Neuronal stem cell (in vitro differentiated cells): ENCODE data around the gene TMEM132C.

Experiments used
- DNase-seq: peaks from one replicate; pipeline ENCODE4 v3.0.0-alpha.2; 2013; ENCODE audit warnings: low spot score
- H2AFZ ChIP-seq: one replicate; pipeline ENCODE4 v1.6.1; 2013; ENCODE audit warnings: mild to moderate bottlenecking, low read length, inconsistent platforms
- H2AK5ac ChIP-seq: 2 replicates; pipeline ENCODE4 v1.6.1; 2013; ENCODE audit warnings: low read depth, mild to moderate bottlenecking, inconsistent platforms, low read length, moderate library complexity, mixed read lengths
- H2BK120ac ChIP-seq: 2 replicates; pipeline ENCODE4 v1.6.1; 2013; ENCODE audit warnings: low read depth, mild to moderate bottlenecking, inconsistent platforms, low read length, moderate library complexity, mixed read lengths
- H2BK12ac ChIP-seq: one replicate; pipeline ENCODE4 v1.6.1; 2013; ENCODE audit warnings: low read length, inconsistent platforms
- H2BK15ac ChIP-seq: 2 replicates; pipeline ENCODE4 v1.6.1; 2013; ENCODE audit warnings: mild to moderate bottlenecking, low read length, inconsistent platforms, mixed read lengths
- H2BK5ac ChIP-seq: one replicate; pipeline ENCODE4 v1.6.1; 2013; ENCODE audit warnings: inconsistent platforms, mild to moderate bottlenecking, low read length, moderate library complexity
- H3K14ac ChIP-seq: one replicate; pipeline ENCODE4 v1.6.1; 2013; ENCODE audit warnings: low read length, inconsistent platforms
- H3K18ac ChIP-seq: 2 replicates; pipeline ENCODE4 v1.6.1; 2013; ENCODE audit warnings: low read length, inconsistent platforms
- H3K23ac ChIP-seq: 2 replicates; pipeline ENCODE4 v1.6.1; 2013; ENCODE audit warnings: low read depth, mild to moderate bottlenecking, mixed read lengths, low read length, inconsistent platforms; ENCODE audit not compliant: poor library complexity
- H3K27ac ChIP-seq: replicated peaks from 3 replicates; pipeline ENCODE4 v1.5.1; 2013; ENCODE audit warnings: low read length, inconsistent platforms
- H3K27me3 ChIP-seq, 3 experiments: 2 replicates each; pipeline ENCODE4 v1.6.1; 2013; ENCODE audit warnings: low read length in 3 of 3, mild to moderate bottlenecking in 2 of 3, inconsistent platforms in 1 of 3, low read depth in 1 of 3, mixed read lengths in 1 of 3, moderate library complexity in 1 of 3; ENCODE audit not compliant: control insufficient read depth in 3 of 3, insufficient read depth in 3 of 3
- H3K36me3 ChIP-seq, 2 donors: replicated peaks in 1 of 2; 2 replicates each; pipeline ENCODE4 v1.6.1; 2013; ENCODE audit warnings: low read length in 2 of 2; ENCODE audit not compliant: control insufficient read depth in 2 of 2, insufficient read depth in 2 of 2
- H3K4ac ChIP-seq: 2 replicates; pipeline ENCODE4 v1.6.1; 2013; ENCODE audit warnings: inconsistent platforms, mild to moderate bottlenecking, low read length, moderate library complexity
- H3K4me1 ChIP-seq, 2 donors: 1 replicate in 1 of 2; 2 replicates in 1 of 2; pipeline ENCODE4 v1.6.1; 2013; ENCODE audit warnings: low read length in 2 of 2, low read depth in 1 of 2; ENCODE audit not compliant: control insufficient read depth in 2 of 2, insufficient read depth in 1 of 2
- H3K4me2 ChIP-seq: one replicate; pipeline ENCODE4 v1.6.1; 2013; ENCODE audit warnings: mild to moderate bottlenecking, low read length, inconsistent platforms; ENCODE audit not compliant: insufficient read depth, poor library complexity, severe bottlenecking
- H3K4me3 ChIP-seq, 2 donors: 2 replicates each; pipeline ENCODE4 v1.5.1; 2013; ENCODE audit warnings: low read length in 2 of 2, mild to moderate bottlenecking in 2 of 2, inconsistent platforms in 1 of 2, moderate library complexity in 1 of 2
- H3K79me1 ChIP-seq: one replicate; pipeline ENCODE4 v1.6.1; 2013; ENCODE audit warnings: low read depth, mild to moderate bottlenecking, inconsistent platforms, low read length, moderate library complexity
- H3K9ac ChIP-seq: one replicate; pipeline ENCODE4 v1.6.1; 2013; ENCODE audit warnings: mild to moderate bottlenecking, low read depth, low read length, inconsistent platforms; ENCODE audit not compliant: poor library complexity
- H3K9me3 ChIP-seq, 2 donors: replicated peaks in 1 of 2; 2 replicates each; pipeline versions ENCODE3 to v1.6.1; 2013; ENCODE audit warnings: low read length in 2 of 2, mild to moderate bottlenecking in 2 of 2, inconsistent platforms in 1 of 2, low read depth in 1 of 2, mixed read lengths in 1 of 2, moderate library complexity in 1 of 2; ENCODE audit not compliant: control insufficient read depth in 2 of 2, insufficient read depth in 1 of 2
- H4K8ac ChIP-seq: one replicate; pipeline ENCODE4 v1.6.1; 2013; ENCODE audit warnings: low read depth, mild to moderate bottlenecking, inconsistent platforms, low read length, moderate library complexity
- H4K91ac ChIP-seq: one replicate; pipeline ENCODE4 v1.6.1; 2013; ENCODE audit warnings: low read length, low read depth, mild to moderate bottlenecking, inconsistent platforms; ENCODE audit not compliant: poor library complexity
- WGBS, 2 donors: extraction: QIAGEN DNeasy Blood & Tissue Kit; methylation state at CpG; one replicate each; pipeline ENCODE4 v1.1.7; 2013; ENCODE audit warnings: missing lambda C conversion rate in 2 of 2, mixed read lengths in 1 of 2; ENCODE audit not compliant: insufficient read length in 2 of 2, insufficient replicate concordance in 1 of 2; ENCODE audit errors: extremely low coverage in 2 of 2; 5-methylcytosine and 5-hydroxymethylcytosine counted together

Gene TMEM132C

GRCh38 chr12:128536810-128537209 lies 269.8 kb downstream of the TMEM132C start:
- Histone ChIP-seq H3K23ac (no peak overlapping the region), H3K79me1 (no peaks in the 10 kb centered on the region), H2BK5ac (no peak overlapping the region), H3K36me3 (no peaks in the 10 kb centered on the region), H2AK5ac (no peak overlapping the region), H3K27ac (no peak overlapping the region), H3K4ac (no peak overlapping the region), H3K4me2 (no peak overlapping the region), H4K8ac (no peak overlapping the region), H3K4me3 (no peak overlapping the region), H3K14ac (no peak overlapping the region), H2BK12ac (no peak overlapping the region), H2BK15ac (no peak overlapping the region), H3K9ac (no peak overlapping the region), H3K4me1 (no peaks in the 10 kb centered on the region), H4K91ac (no peak overlapping the region), H3K9me3 (peaks cover 0 to 7% of the 10 kb centered on the region in 2 donors), H3K27me3 (no peaks in the 10 kb centered on the region), H2AFZ (no peak overlapping the region), H3K18ac (no peak overlapping the region), H2BK120ac (no peak overlapping the region)
- no peak for DNase-seq

- H3K18ac ChIP-seq, result no peak overlapping the region
- H3K4ac ChIP-seq, result no peak overlapping the region
- no peak overlapping the region for H3K23ac ChIP-seq
- H3K27me3 ChIP-seq, result no peaks in the 10 kb centered on the region
- no peak overlapping the region for H4K91ac ChIP-seq
- no peak overlapping the region for H2AK5ac ChIP-seq
- H3K9me3 ChIP-seq, result peaks cover 0 to 7% of the 10 kb centered on the region in 2 donors
- no peak overlapping the region for H3K27ac ChIP-seq
- H2BK120ac ChIP-seq, result no peak overlapping the region
- no peaks in the 10 kb centered on the region for H3K79me1 ChIP-seq
- no CpG with 5 or more reads among the region's 1 CpG for WGBS, 2 donors
- no peaks in the 10 kb centered on the region for H3K4me1 ChIP-seq
- H3K14ac ChIP-seq, result no peak overlapping the region
- DNase-seq, result no peak
- no peak overlapping the region for H3K9ac ChIP-seq
- H3K4me2 ChIP-seq, result no peak overlapping the region
- no peak overlapping the region for H2BK5ac ChIP-seq
- H3K36me3 ChIP-seq, result no peaks in the 10 kb centered on the region
- no peak overlapping the region for H2BK15ac ChIP-seq
- no peak overlapping the region for H2AFZ ChIP-seq
- no peak overlapping the region for H4K8ac ChIP-seq
- H3K4me3 ChIP-seq, result no peak overlapping the region
- H2BK12ac ChIP-seq, result no peak overlapping the region
Observed at GRCh38 chr12:128537668-128538067, 270.7 kb downstream of the TMEM132C start.

- Histone ChIP-seq H2BK5ac (no peak overlapping the region), H3K4me1 (no peaks in the 10 kb centered on the region), H4K91ac (no peak overlapping the region), H3K9me3 (no peaks in the 10 kb centered on the region), H3K27ac (no peak overlapping the region), H3K27me3 (no peaks in the 10 kb centered on the region), H2AK5ac (no peak overlapping the region), H3K23ac (no peak overlapping the region), H3K14ac (no peak overlapping the region), H2BK12ac (no peak overlapping the region), H3K4me2 (no peak overlapping the region), H3K36me3 (peaks cover 0 to 9% of the 10 kb centered on the region in 2 donors), H3K4ac (no peak overlapping the region), H3K4me3 (no peak overlapping the region), H2BK120ac (no peak overlapping the region), H3K18ac (no peak overlapping the region), H4K8ac (no peak overlapping the region), H2AFZ (no peak overlapping the region), H3K79me1 (no peaks in the 10 kb centered on the region), H3K9ac (no peak overlapping the region), H2BK15ac (no peak overlapping the region)
- no CpG with 5 or more reads among the region's 7 CpGs for WGBS, 2 donors
- no peak for DNase-seq
Observed at GRCh38 chr12:128542844-128543243, 275.9 kb downstream of the TMEM132C start.

GRCh38 chr12:128543460-128543859 lies 276.5 kb downstream of the TMEM132C start:
- no peak for DNase-seq
- no peak overlapping the region for H3K18ac ChIP-seq
- no peak overlapping the region for H3K4ac ChIP-seq
- no peak overlapping the region for H2BK15ac ChIP-seq
- no peak overlapping the region for H3K23ac ChIP-seq
- H3K27me3 ChIP-seq, result no peaks in the 10 kb centered on the region
- H3K27ac ChIP-seq, result no peak overlapping the region
- no peak overlapping the region for H2BK120ac ChIP-seq
- H3K79me1 ChIP-seq, result no peaks in the 10 kb centered on the region
- no peak overlapping the region for H2BK12ac ChIP-seq
- no peak overlapping the region for H3K9ac ChIP-seq
- no peak overlapping the region for H3K4me2 ChIP-seq
- H2AFZ ChIP-seq, result no peak overlapping the region
- no peak overlapping the region for H2BK5ac ChIP-seq
- no CpG with 5 or more reads among the region's 6 CpGs for WGBS, 2 donors
- peaks cover 0 to 9% of the 10 kb centered on the region in 2 donors for H3K36me3 ChIP-seq
- H3K4me1 ChIP-seq, result no peaks in the 10 kb centered on the region
- no peak overlapping the region for H2AK5ac ChIP-seq
- no peak overlapping the region for H4K8ac ChIP-seq
- no peaks in the 10 kb centered on the region for H3K9me3 ChIP-seq
- H3K4me3 ChIP-seq, result no peak overlapping the region
- H4K91ac ChIP-seq, result no peak overlapping the region
- no peak overlapping the region for H3K14ac ChIP-seq
